Retinal pigment epithelial cell (primary cell): Measurements from ENCODE around the gene EPHB2.

Experiments used
- DNase-seq: peaks from one replicate; pipeline ENCODE4 v3.0.0-alpha.2; 2010; ENCODE audit warnings: low read depth
- H3K4me3 ChIP-seq: 2 replicates; pipeline ENCODE4 v1.5.1; 2011; ENCODE audit warnings: mild to moderate bottlenecking, low read length, control low read depth, moderate library complexity
- TF ChIP-seq, protein P1 (sequence below): conservative IDR thresholded peaks from 2 replicates; pipeline ENCODE4 v1.5.1; 2011; ENCODE audit warnings: low read depth, low read length, control low read depth, inconsistent platforms

EPHB2 gene

DNA sequence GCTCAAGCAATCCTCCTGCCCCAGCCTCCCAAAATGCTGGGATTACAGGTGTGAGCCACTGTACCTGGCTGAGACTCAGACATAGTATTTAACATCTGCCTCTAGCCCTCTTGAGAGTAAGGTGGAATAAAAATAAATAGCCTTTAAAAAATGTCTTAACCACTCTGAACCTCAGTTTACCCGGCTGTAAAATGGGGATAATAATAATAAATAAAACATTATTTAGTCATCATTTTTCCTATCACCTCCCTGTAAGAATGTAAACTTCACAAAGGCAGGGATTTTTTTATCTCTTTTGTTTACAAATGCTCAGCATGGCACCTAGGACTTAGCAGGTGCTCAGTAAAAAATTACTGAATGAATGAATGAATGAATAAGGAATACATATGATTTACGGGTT lies 17.2 kb downstream of the EPHB2 start:
- TF ChIP-seq, protein P1, sequence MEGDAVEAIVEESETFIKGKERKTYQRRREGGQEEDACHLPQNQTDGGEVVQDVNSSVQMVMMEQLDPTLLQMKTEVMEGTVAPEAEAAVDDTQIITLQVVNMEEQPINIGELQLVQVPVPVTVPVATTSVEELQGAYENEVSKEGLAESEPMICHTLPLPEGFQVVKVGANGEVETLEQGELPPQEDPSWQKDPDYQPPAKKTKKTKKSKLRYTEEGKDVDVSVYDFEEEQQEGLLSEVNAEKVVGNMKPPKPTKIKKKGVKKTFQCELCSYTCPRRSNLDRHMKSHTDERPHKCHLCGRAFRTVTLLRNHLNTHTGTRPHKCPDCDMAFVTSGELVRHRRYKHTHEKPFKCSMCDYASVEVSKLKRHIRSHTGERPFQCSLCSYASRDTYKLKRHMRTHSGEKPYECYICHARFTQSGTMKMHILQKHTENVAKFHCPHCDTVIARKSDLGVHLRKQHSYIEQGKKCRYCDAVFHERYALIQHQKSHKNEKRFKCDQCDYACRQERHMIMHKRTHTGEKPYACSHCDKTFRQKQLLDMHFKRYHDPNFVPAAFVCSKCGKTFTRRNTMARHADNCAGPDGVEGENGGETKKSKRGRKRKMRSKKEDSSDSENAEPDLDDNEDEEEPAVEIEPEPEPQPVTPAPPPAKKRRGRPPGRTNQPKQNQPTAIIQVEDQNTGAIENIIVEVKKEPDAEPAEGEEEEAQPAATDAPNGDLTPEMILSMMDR: no peak
- H3K4me3 ChIP-seq: no peak overlapping the region
- DNase-seq: no peak

DNA sequence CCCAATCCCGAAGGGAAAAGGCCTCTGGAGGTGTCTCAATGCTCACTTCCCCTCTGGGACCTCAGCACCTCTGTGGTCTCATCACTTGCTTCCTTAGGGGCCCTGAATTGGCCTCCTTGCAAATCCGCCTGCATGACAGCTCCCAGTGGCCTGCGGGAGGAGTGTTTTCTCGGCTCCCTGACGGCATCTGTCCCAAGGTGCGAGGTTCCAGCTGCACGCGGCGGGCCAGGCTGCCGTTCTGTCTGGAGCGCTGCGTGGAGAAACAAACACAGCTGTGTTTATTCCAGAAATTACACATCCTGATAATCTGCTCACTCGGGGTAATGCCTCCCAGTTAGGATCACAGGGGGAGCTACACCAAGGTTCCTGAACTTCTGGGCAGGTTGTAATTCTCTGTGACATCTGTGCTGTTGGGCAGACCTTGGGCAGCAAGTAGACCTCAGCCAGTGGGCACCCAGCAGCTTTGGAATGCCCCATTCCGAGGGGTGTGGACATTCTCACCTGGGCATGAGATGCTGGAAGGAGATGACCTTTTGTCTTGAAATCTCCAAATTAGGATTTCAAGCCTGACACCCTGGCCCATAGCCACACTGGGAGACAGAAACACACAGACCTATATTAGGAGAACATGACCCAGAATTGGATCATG lies 18.2 kb downstream of the EPHB2 start:
- TF ChIP-seq, protein P1: no peak
- no peak overlapping the region for H3K4me3 ChIP-seq
- DNase-seq: no peak

DNA sequence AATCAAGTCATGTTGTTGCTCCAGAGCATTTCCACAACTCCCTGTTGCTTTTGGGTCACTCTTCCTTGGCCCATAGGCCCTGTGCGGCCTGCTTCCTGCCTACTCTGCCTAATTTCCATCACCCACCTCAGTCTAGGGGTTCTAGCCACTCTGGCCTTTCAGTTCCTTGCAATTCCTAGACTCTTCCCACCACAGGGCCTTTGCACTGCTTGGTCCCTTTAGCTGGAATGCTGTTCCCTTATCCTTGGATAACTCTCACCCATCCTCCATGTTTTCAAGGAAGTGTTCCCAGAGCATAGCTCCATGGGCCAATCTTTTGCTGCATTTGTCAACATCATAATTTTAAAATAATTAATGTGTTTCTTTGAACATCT lies 18.7 kb downstream of the EPHB2 start:
- TF ChIP-seq, protein P1: no peak
- H3K4me3 ChIP-seq: no peak overlapping the region
- DNase-seq: no peak

DNA sequence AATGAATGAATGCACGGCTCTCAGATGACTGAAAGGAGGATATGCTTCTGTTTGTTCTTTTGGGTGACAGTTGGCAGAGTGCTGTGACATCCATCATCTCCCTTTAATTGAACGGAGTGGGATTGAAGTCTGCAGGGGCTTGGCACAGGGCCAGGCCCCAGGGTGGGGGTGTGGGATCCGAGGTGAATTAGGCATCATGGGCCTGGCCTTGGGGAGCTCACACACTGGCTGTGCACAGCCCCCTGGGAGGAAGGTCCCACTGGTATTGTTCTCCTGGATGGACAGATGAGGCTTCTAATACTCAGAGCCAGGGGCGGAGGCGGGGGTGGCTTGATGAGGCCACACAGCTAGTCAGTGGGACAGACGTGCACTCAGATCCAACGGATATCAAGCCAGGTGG lies 19.3 kb downstream of the EPHB2 start:
- no peak for DNase-seq
- TF ChIP-seq, protein P1: no peak
- H3K4me3 ChIP-seq: no peak overlapping the region

DNA sequence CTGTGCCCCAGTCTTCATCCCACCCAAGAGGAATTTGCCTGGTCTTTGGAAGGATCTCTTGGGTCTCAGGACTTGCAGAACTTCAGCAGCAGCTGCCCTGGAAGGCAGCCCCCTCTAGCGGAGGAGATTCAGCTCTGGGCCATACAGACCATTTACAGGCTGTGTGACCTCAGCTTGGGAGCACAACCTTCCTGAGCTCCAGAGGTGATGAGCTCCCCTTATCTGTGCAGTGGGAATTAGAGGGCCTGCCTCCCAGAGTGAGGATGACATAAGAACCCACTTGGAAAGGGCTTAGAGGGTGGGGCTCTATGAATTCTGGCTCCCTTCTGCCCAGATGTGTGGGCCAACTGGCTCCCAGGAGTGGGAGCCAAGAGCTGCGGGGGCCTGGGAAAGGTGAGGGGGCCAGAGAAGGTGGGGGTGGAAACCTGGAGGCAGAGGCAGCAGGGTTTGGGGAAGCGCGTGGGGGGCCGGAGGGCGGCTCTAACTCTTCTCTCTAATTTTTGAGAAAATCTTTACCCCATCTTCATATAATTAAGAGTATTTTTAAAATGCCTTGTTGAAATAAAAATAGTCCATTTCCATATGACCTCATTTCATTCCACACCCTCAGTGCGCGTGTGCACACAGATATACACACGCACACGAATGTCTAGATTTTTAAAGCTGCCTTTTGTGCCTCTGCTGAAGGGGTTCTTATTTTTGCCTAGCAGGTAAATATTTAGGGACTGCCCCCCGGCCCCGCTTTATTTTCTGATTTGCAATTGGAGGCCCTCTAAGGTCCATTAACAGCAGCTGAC lies 21.5 kb downstream of the EPHB2 start:
- H3K4me3 ChIP-seq: no peak overlapping the region
- TF ChIP-seq, protein P1: peak; percentile 35
- DNase-seq: no peak

DNA sequence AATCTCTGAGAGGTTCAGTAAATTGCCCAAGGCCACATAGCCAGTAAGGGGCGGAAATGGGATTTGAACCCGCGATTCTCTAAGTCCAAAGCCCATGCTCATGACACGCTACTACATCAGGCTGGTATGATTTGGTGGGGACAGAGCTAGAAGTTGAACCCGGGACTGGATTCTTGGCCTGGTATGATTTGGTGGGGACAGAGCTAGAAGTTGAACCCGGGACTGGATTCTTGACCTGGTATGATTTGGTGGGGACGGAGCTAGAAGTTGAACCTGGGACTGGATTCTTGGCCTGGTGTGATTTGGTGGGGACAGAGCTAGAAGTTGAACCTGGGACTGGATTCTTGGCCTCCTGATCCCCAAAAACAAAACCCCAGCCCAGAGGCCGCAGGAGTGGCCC lies 23.0 kb downstream of the EPHB2 start:
- H3K4me3 ChIP-seq: no peak overlapping the region
- TF ChIP-seq, protein P1: no peak
- no peak for DNase-seq

DNA sequence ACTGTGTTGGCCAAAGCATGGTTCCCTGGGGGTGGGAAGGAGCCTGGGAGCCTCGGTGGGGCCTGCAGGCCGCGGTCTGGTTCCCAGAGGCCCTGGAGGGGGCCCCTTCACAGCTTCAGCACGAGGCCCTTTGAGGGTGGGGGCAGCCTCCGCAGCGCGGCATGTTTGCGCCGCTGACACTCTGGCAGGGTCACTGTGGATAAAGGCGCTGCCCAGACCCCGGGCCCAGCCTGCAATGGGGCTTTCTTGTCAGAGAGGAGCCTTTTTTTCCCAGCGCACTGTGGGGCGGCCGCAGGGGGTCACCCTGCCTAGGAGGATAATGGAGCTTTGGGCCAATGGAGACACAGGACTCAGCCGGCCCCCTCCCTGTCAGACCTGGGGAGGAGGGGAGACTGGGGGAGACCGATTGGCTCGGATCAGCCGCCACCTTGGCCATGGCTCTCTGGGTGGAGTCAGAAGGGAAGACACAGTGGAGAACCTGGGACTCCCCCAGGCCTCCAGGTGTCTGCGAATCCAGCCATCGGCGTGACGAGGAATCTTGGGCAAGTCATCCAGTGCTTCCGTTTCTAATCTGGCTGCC lies 26.0 kb downstream of the EPHB2 start:
- DNase-seq: no peak
- TF ChIP-seq, protein P1: no peak
- no peak overlapping the region for H3K4me3 ChIP-seq
